Measurements from ENCODE around the gene TMEM50B.

The TMEM50B gene

GRCh38 chr21:33425825-33426224, 53.9 kb downstream of the TMEM50B start:
- Histone ChIP-seq H3K4me3 (replicated peaks; ENCODE audit: insufficient read depth, low read length) (no peak overlapping the region), H3K27me3 (ENCODE audit: insufficient read depth, poor library complexity, severe bottlenecking) (no peaks in the 10 kb centered on the region), H3K27ac (replicated peaks) (no peak overlapping the region)
- no peak for DNase-seq (ENCODE audit: low read depth in 1 of 2, low spot score in 1 of 2)
- TF ChIP-seq POLR2AphosphoS5 (IDR thresholded peaks at IDR 0.05; ENCODE audit: low read depth) (no peak), CTCF (IDR thresholded peaks at IDR 0.05; ENCODE audit: insufficient read depth, low read length) (no peak), GABPA (IDR thresholded peaks at IDR 0.05; ENCODE audit: low read depth) (no peak), REST (IDR thresholded peaks at IDR 0.05; ENCODE audit: insufficient replicate concordance, low read depth) (no peak)

GRCh38 chr21:33424214-33424613, 55.6 kb downstream of the TMEM50B start:
- no peak for TF ChIP-seq POLR2AphosphoS5 (IDR thresholded peaks at IDR 0.05; ENCODE audit: low read depth)
- no peak for TF ChIP-seq CTCF (IDR thresholded peaks at IDR 0.05; ENCODE audit: insufficient read depth, low read length)
- no peak for TF ChIP-seq SPI1 (IDR thresholded peaks at IDR 0.05; ENCODE audit: borderline replicate concordance, low read depth)
- TF ChIP-seq GABPA (IDR thresholded peaks at IDR 0.05; ENCODE audit: low read depth) = no peak
- no peak for TF ChIP-seq REST (IDR thresholded peaks at IDR 0.05; ENCODE audit: insufficient replicate concordance, low read depth)

GRCh38 chr21:33421713-33422393, 57.9 kb downstream of the TMEM50B start:
- no peaks in the 10 kb centered on the region for H3K27me3 ChIP-seq (ENCODE audit: insufficient read depth, poor library complexity, severe bottlenecking)
- no peak for TF ChIP-seq POLR2AphosphoS5 (IDR thresholded peaks at IDR 0.05; ENCODE audit: low read depth)
- TF ChIP-seq CTCF (IDR thresholded peaks at IDR 0.05; ENCODE audit: insufficient read depth, low read length) = no peak
- no peak for TF ChIP-seq GABPA (IDR thresholded peaks at IDR 0.05; ENCODE audit: low read depth)
- no peak for TF ChIP-seq SPI1 (IDR thresholded peaks at IDR 0.05; ENCODE audit: borderline replicate concordance, low read depth)
- TF ChIP-seq REST (IDR thresholded peaks at IDR 0.05; ENCODE audit: insufficient replicate concordance, low read depth) = no peak
- DNase-seq (ENCODE audit: low read depth in 1 of 2, low spot score in 1 of 2) = no peak
- no peak overlapping the region for H3K27ac ChIP-seq (replicated peaks)
- no peak overlapping the region for H3K4me3 ChIP-seq (replicated peaks; ENCODE audit: insufficient read depth, low read length)

More at GRCh38 chr21:33424214-33424613, 55.6 kb downstream of the TMEM50B start:
- Histone ChIP-seq H3K27me3 (ENCODE audit: insufficient read depth, poor library complexity, severe bottlenecking) (no peaks in the 10 kb centered on the region), H3K27ac (replicated peaks) (no peak overlapping the region), H3K4me3 (replicated peaks; ENCODE audit: insufficient read depth, low read length) (no peak overlapping the region)
- DNase-seq (ENCODE audit: low read depth in 1 of 2, low spot score in 1 of 2) = no peak
